Glutamatergic neuron (in vitro differentiated cells): ENCODE results near the gene FAIM2. TPM values are rescaled to one million over a fixed set of nuclear protein-coding genes. Genes with fewer than 3 reads are reported as not detected.
A peak's percentile ranks its signal among the peaks of the same experiment; 100 is the strongest.

ENCODE experiments used
- DNase-seq: peaks from one replicate; pipeline ENCODE4 v3.0.0; 2022
- H3K27ac Mint-ChIP-seq: one replicate; pipeline ENCODE4 v1.8.0; 2020; ENCODE audit warnings: mild to moderate bottlenecking, mixed read lengths, inconsistent platforms; ENCODE audit not compliant: unreplicated experiment
- H3K27me3 Mint-ChIP-seq: one replicate; pipeline ENCODE4 v1.8.0; 2020; ENCODE audit warnings: mild to moderate bottlenecking, moderate library complexity, mixed read lengths, inconsistent platforms; ENCODE audit not compliant: unreplicated experiment
- H3K36me3 Mint-ChIP-seq: one replicate; pipeline ENCODE4 v1.8.0; 2020; ENCODE audit warnings: mild to moderate bottlenecking, mixed read lengths, inconsistent platforms; ENCODE audit not compliant: unreplicated experiment
- H3K4me1 Mint-ChIP-seq: one replicate; pipeline ENCODE4 v1.8.0; 2020; ENCODE audit warnings: mild to moderate bottlenecking, low read depth, mixed read lengths, inconsistent platforms; ENCODE audit not compliant: unreplicated experiment
- H3K4me3 Mint-ChIP-seq: one replicate; pipeline ENCODE4 v1.8.0; 2020; ENCODE audit warnings: mild to moderate bottlenecking, mixed read lengths, inconsistent platforms; ENCODE audit not compliant: unreplicated experiment
- H3K9me3 Mint-ChIP-seq: one replicate; pipeline ENCODE4 v1.8.0; 2020; ENCODE audit warnings: mild to moderate bottlenecking, moderate library complexity, mixed read lengths, inconsistent platforms; ENCODE audit not compliant: unreplicated experiment
- CTCF ChIP-seq: fragments of 200-600 bp; sonication (generic); IDR thresholded peaks from one replicate; pipeline ENCODE4 v1.5.0; 2021; ENCODE audit not compliant: partially characterized antibody, unreplicated experiment
- total RNA-seq: library from RNA; stranded (reverse); fragmentation: NEBNext Ultra II Directional; extraction: Animal tissue kit (Norgen Biotek cat#: 25700); gene quantifications from one replicate; pipeline ENCODE4 v1.2.1, GENCODE V29; 2021; ENCODE audit not compliant: unreplicated experiment

Gene FAIM2
- total RNA-seq, 1 donor from 2014 or later: 3.5 TPM

GRCh38 chr12:49867570-49868341, 35.9 kb downstream of the FAIM2 start:
- H3K9me3 Mint-ChIP-seq: peaks cover 3% of the 10 kb centered on the region
- peaks cover 4% of the 10 kb centered on the region for H3K36me3 Mint-ChIP-seq
- TF ChIP-seq CTCF: no peak
- peaks cover 36% of the 10 kb centered on the region for H3K4me1 Mint-ChIP-seq
- H3K27ac Mint-ChIP-seq: no peak overlapping the region
- no peak for DNase-seq
- H3K27me3 Mint-ChIP-seq: peaks cover 8% of the 10 kb centered on the region
- H3K4me3 Mint-ChIP-seq: no peak overlapping the region

GRCh38 chr12:49866859-49867569, 36.7 kb downstream of the FAIM2 start:
- Mint-ChIP-seq H3K4me1 (peaks cover 36% of the 10 kb centered on the region), H3K27me3 (peaks cover 6% of the 10 kb centered on the region), H3K36me3 (peaks cover 4% of the 10 kb centered on the region), H3K9me3 (peaks cover 6% of the 10 kb centered on the region), H3K27ac (peak overlapping the region; percentile 43), H3K4me3 (peak overlapping the region; percentile 31)
- peak; percentile 99 for TF ChIP-seq CTCF
- peak; percentile 84 for DNase-seq

GRCh38 chr12:49865782-49866135, 37.9 kb downstream of the FAIM2 start:
- Mint-ChIP-seq H3K27ac (no peak overlapping the region), H3K4me3 (peak overlapping the region; percentile 30), H3K36me3 (peaks cover 4% of the 10 kb centered on the region), H3K9me3 (peaks cover 6% of the 10 kb centered on the region), H3K27me3 (peaks cover 5% of the 10 kb centered on the region), H3K4me1 (peaks cover 36% of the 10 kb centered on the region)
- TF ChIP-seq CTCF: no peak
- no peak for DNase-seq

GRCh38 chr12:49865109-49865781, 38.5 kb downstream of the FAIM2 start:
- peaks cover 4% of the 10 kb centered on the region for H3K36me3 Mint-ChIP-seq
- peaks cover 2% of the 10 kb centered on the region for H3K27me3 Mint-ChIP-seq
- no peak overlapping the region for H3K27ac Mint-ChIP-seq
- no peak for DNase-seq
- no peak overlapping the region for H3K4me3 Mint-ChIP-seq
- peaks cover 33% of the 10 kb centered on the region for H3K4me1 Mint-ChIP-seq
- H3K9me3 Mint-ChIP-seq: peaks cover 6% of the 10 kb centered on the region
- TF ChIP-seq CTCF: no peak

- peaks cover 7% of the 10 kb centered on the region for H3K9me3 Mint-ChIP-seq
- no peak for TF ChIP-seq CTCF
- DNase-seq: no peak
- peaks cover 31% of the 10 kb centered on the region for H3K4me1 Mint-ChIP-seq
- peak overlapping the region; percentile 54 for H3K27ac Mint-ChIP-seq
- H3K36me3 Mint-ChIP-seq: peaks cover 7% of the 10 kb centered on the region
- peaks cover 4% of the 10 kb centered on the region for H3K27me3 Mint-ChIP-seq
- peak overlapping the region; percentile 55 for H3K4me3 Mint-ChIP-seq
Observed at GRCh38 chr12:49864798-49865090, 39.0 kb downstream of the FAIM2 start.
